Placental pericyte (primary cell): ENCODE results near the gene MS4A3. TPM values are rescaled to one million over a fixed set of nuclear protein-coding genes. Genes with fewer than 3 reads are reported as not detected.

Experiments used
- total RNA-seq: library from RNA; depleted of rRNA; stranded (reverse); fragments of >200 nt; gene quantifications from 2 replicates; pipeline ENCODE4 v1.2.3, GENCODE V29; 2012

Gene MS4A3, protein sequence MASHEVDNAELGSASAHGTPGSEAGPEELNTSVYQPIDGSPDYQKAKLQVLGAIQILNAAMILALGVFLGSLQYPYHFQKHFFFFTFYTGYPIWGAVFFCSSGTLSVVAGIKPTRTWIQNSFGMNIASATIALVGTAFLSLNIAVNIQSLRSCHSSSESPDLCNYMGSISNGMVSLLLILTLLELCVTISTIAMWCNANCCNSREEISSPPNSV
- total RNA-seq: not detected in 2 replicates

DNA sequence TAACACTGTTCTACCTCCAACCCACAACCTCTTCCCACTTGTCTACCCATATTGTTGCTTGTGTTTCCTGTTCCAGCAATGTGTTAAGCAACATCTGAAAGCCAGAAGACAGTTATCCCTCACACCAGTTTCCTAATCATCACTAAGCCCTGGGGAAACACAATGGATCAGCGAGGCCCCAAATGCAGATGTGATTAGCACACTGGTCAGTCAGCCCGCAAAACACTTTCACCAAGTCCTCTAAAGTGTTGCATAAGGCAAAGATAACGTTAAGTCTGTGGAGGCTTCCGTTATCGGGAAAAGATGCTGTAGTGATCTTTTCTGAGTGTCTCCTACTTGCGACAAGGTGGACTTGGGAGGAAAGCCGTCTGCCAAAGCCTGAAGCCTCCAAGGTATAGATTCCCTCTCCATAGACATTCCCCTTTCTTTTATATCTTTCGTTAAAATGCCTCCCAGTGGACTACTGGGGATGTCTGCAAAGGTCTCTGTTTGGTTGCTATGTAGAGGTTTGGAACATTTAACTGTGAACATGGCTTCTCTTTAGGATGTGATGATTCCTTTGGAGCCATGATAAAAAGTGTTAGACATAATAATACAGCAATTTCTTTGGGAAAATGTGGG is at the start of gene MS4A3:
MS4A3 (plus strand) TSS at position 317 of the 621 bp plus-strand sequence. CDS start 4,496 bp downstream, outside the sequence.

GRCh38 chr11:60016881-60017280 is 39.6 kb upstream of the MS4A3 start, which contains the start of gene OOSP4B:
Gene OOSP4B (plus strand): TSS chr11:60017181.

DNA sequence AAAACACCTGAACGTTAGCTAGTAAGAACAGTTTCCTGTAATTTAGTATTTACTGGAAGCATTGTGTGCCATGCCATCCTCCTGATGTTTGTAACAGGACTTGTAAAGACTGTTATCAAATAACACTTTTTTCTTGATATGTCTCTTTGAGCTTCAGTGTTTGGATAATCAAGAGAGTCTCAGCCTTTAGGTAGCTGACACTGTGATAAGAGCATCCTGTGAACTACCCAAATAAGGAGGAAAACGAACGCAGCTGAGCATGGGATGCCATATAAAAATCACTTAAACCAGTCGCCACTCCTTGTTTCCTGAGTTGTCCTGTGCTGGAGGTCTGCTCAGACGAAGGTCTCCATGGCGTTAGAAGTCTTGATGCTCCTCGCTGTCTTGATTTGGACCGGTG is 16.4 kb upstream of the MS4A3 start, which contains the start of gene OOSP2:
OOSP2 (plus strand) TSS at position 301 of the 400 bp plus-strand sequence; CDS start at position 352, 51 bp downstream.

GRCh38 chr11:60088364-60088763 is 31.9 kb downstream of the MS4A3 start, which contains the start of gene MS4A2:
Gene MS4A2 (plus strand): TSS chr11:60088664. CDS start chr11:60088766, 102 bp downstream.

Other genes with a start within 250 kb of the MS4A3 start
- gene MRPL16, start 245.9 kb upstream of the MS4A3 start, total RNA-seq: 19.9 and 37.5 TPM in 2 replicates
- gene CBLIF, start 211.2 kb upstream of the MS4A3 start, total RNA-seq: not detected in 2 replicates
- not detected in 2 replicates for gene TCN1, start 190.2 kb upstream of the MS4A3 start, total RNA-seq
- gene OOSP3, start 177.9 kb upstream of the MS4A3 start, total RNA-seq: not detected in 2 replicates
- gene OOSP1, start 118.2 kb upstream of the MS4A3 start, total RNA-seq: not detected in 2 replicates
- gene OOSP4A, start 92.6 kb upstream of the MS4A3 start, total RNA-seq: not detected in 2 replicates
- not detected in 2 replicates for gene OOSP4B, start 39.5 kb upstream of the MS4A3 start, total RNA-seq
- not detected in 2 replicates for gene OOSP2, start 16.3 kb upstream of the MS4A3 start, total RNA-seq
- not detected in 2 replicates for gene MS4A2, start 32.0 kb downstream of the MS4A3 start, total RNA-seq
- gene MS4A6A, start 126.4 kb downstream of the MS4A3 start, total RNA-seq: not detected in 2 replicates
- not detected in 2 replicates for gene MS4A4E, start 186.5 kb downstream of the MS4A3 start, total RNA-seq
- gene MS4A4A, start 224.0 kb downstream of the MS4A3 start, total RNA-seq: not detected in 2 replicates